Measurements from ENCODE around the gene TMEM248.

- TF ChIP-seq, protein P1, sequence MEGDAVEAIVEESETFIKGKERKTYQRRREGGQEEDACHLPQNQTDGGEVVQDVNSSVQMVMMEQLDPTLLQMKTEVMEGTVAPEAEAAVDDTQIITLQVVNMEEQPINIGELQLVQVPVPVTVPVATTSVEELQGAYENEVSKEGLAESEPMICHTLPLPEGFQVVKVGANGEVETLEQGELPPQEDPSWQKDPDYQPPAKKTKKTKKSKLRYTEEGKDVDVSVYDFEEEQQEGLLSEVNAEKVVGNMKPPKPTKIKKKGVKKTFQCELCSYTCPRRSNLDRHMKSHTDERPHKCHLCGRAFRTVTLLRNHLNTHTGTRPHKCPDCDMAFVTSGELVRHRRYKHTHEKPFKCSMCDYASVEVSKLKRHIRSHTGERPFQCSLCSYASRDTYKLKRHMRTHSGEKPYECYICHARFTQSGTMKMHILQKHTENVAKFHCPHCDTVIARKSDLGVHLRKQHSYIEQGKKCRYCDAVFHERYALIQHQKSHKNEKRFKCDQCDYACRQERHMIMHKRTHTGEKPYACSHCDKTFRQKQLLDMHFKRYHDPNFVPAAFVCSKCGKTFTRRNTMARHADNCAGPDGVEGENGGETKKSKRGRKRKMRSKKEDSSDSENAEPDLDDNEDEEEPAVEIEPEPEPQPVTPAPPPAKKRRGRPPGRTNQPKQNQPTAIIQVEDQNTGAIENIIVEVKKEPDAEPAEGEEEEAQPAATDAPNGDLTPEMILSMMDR (IDR thresholded peaks at IDR 0.05) = no peak
- TF ChIP-seq NFYB (CRISPR knock-in tag; conservative IDR thresholded peaks at IDR 0.05; ENCODE audit: low read depth) (no peak), USF2 (CRISPR knock-in tag; IDR thresholded peaks at IDR 0.05) (no peak)
- TF ChIP-seq, protein P2, sequence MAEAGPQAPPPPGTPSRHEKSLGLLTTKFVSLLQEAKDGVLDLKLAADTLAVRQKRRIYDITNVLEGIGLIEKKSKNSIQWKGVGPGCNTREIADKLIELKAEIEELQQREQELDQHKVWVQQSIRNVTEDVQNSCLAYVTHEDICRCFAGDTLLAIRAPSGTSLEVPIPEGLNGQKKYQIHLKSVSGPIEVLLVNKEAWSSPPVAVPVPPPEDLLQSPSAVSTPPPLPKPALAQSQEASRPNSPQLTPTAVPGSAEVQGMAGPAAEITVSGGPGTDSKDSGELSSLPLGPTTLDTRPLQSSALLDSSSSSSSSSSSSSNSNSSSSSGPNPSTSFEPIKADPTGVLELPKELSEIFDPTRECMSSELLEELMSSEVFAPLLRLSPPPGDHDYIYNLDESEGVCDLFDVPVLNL (CRISPR knock-in tag; IDR thresholded peaks at IDR 0.05; ENCODE audit: borderline replicate concordance, low read depth) = no peak
Observed at GRCh38 chr7:66910789-66911188, 10.2 kb upstream of the TMEM248 start.
